Tibial nerve (tissue), 4 donors: ENCODE results near the gene RASSF1. TPM values are rescaled to one million over a fixed set of nuclear protein-coding genes. Genes with fewer than 3 reads are reported as not detected.
A peak's percentile ranks its signal among the peaks of the same experiment; 100 is the strongest.

Source experiments
- DNase-seq, 2 donors: peaks; one replicate each; pipeline ENCODE4 v3.0.0-alpha.2; 2019; ENCODE audit warnings: low spot score in 2 of 2
- H3K27ac ChIP-seq, 4 donors: fragments of 200-600 bp; sonication (generic) in 3 of 4; one replicate each; pipeline ENCODE4 v1.5.1; 2017 to 2019; ENCODE audit warnings: mild to moderate bottlenecking in 1 of 4
- H3K27me3 ChIP-seq, 2 donors: fragments of 200-600 bp; sonication (generic) in 1 of 2; one replicate each; pipeline versions ENCODE4 v1.5.1 to v1.6.0; 2017 to 2019
- H3K36me3 ChIP-seq, 3 donors: fragments of 200-600 bp; sonication (generic); one replicate each; pipeline ENCODE4 v1.5.1; 2018 to 2019
- H3K4me1 ChIP-seq, 4 donors: fragments of 200-600 bp; sonication (generic) in 3 of 4; one replicate each; pipeline ENCODE4 v1.5.1; 2017 to 2019
- H3K4me3 ChIP-seq, 4 donors: fragments of 200-600 bp; sonication (generic) in 3 of 4; one replicate each; pipeline ENCODE4 v1.5.1; 2017 to 2019; ENCODE audit warnings: mild to moderate bottlenecking in 1 of 4, moderate library complexity in 1 of 4
- H3K9me3 ChIP-seq, 4 donors: fragments of 200-600 bp; sonication (generic) in 3 of 4; one replicate each; pipeline ENCODE4 v1.5.1; 2017 to 2019
- EP300 ChIP-seq, 2 donors: sonication (generic); formaldehyde crosslinking; IDR thresholded peaks; one replicate each; pipeline ENCODE4 v1.6.1; 2017; ENCODE audit warnings: antibody characterized with exemption in 2 of 2, mild to moderate bottlenecking in 1 of 2
- POLR2A ChIP-seq, 2 donors: fragments of 450-650 bp; IDR thresholded peaks; one replicate each; pipeline ENCODE4 v1.6.1; 2017; ENCODE audit warnings: antibody characterized with exemption in 2 of 2, mild to moderate bottlenecking in 2 of 2, moderate library complexity in 2 of 2
- WGBS, 2 donors: methylation state at CpG; one replicate each; pipeline ENCODE4 v1.1.5; 2018; 5-methylcytosine and 5-hydroxymethylcytosine counted together
- total RNA-seq, 4 donors: library from RNA; depleted of rRNA; stranded (reverse); fragments of >200 nt; gene quantifications; one replicate each; pipeline ENCODE4 v1.1.0, GENCODE V29; 2016
- TF ChIP-seq, protein P1 (sequence below), 5 experiments: fragments of 200-600 bp in 3 of 5; fragments of 450-650 bp in 2 of 5; sonication (generic) in 3 of 5; IDR thresholded peaks; one replicate each; pipeline ENCODE4 v1.5.1; 2016 to 2019; ENCODE audit warnings: antibody characterized with exemption in 5 of 5, mild to moderate bottlenecking in 3 of 5, moderate library complexity in 2 of 5

The RASSF1 gene
- total RNA-seq, 4 donors from 2014 or later, result 77.4 to 99.0 (median 82.6) TPM

GRCh38 chr3:50347187-50347813, 6.7 kb upstream of the RASSF1 start:
- DNase-seq, result peak in 1 of 2 donors; percentile 62
- Histone ChIP-seq H3K9me3 (no peaks in the 10 kb centered on the region), H3K4me1 (peaks cover 0 to 59% (median 22%) of the 10 kb centered on the region in 4 donors), H3K27ac (peak overlapping the region in 1 of 4 donors; percentile 2), H3K36me3 (peaks cover 0 to 22% (median 0%) of the 10 kb centered on the region in 3 donors), H3K27me3 (no peaks in the 10 kb centered on the region), H3K4me3 (no peak overlapping the region)
- 10 to 21% methylated on average over 11 to 14 of the region's 14 CpGs for WGBS, 2 donors
- TF ChIP-seq, protein P1, sequence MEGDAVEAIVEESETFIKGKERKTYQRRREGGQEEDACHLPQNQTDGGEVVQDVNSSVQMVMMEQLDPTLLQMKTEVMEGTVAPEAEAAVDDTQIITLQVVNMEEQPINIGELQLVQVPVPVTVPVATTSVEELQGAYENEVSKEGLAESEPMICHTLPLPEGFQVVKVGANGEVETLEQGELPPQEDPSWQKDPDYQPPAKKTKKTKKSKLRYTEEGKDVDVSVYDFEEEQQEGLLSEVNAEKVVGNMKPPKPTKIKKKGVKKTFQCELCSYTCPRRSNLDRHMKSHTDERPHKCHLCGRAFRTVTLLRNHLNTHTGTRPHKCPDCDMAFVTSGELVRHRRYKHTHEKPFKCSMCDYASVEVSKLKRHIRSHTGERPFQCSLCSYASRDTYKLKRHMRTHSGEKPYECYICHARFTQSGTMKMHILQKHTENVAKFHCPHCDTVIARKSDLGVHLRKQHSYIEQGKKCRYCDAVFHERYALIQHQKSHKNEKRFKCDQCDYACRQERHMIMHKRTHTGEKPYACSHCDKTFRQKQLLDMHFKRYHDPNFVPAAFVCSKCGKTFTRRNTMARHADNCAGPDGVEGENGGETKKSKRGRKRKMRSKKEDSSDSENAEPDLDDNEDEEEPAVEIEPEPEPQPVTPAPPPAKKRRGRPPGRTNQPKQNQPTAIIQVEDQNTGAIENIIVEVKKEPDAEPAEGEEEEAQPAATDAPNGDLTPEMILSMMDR (IDR thresholded peaks at IDR 0.05), result peak; percentile 48 to 63 (median 52)
- TF ChIP-seq POLR2A (IDR thresholded peaks at IDR 0.05), result no peak
- TF ChIP-seq EP300 (IDR thresholded peaks at IDR 0.05), result no peak

- Histone ChIP-seq H3K36me3 (peaks cover 0 to 22% (median 0%) of the 10 kb centered on the region in 3 donors), H3K4me3 (peak within 1 kb of the TSS; percentile 12 to 48 (median 38)), H3K27me3 (no peaks in the 10 kb centered on the region), H3K9me3 (no peaks in the 10 kb centered on the region), H3K4me1 (peaks cover 0 to 64% (median 21%) of the 10 kb centered on the region in 4 donors), H3K27ac (peak within 1 kb of the TSS in 1 of 4 donors; percentile 21)
- WGBS, 2 donors, result 10 to 17% methylated on average over 27 to 43 of the region's 45 CpGs
- TF ChIP-seq EP300 (IDR thresholded peaks at IDR 0.05) (no peak), POLR2A (IDR thresholded peaks at IDR 0.05) (no peak)
- TF ChIP-seq, protein P1 (IDR thresholded peaks at IDR 0.05), result no peak
- no peak for DNase-seq
Measured at GRCh38 chr3:50345586-50346234, 5.1 kb upstream of the RASSF1 start, which contains the start of gene ZMYND10. Gene ZMYND10, minus strand, starts transcription at chr3:50345732. Its CDS starts 153 bp downstream, at chr3:50345579.

DNA sequence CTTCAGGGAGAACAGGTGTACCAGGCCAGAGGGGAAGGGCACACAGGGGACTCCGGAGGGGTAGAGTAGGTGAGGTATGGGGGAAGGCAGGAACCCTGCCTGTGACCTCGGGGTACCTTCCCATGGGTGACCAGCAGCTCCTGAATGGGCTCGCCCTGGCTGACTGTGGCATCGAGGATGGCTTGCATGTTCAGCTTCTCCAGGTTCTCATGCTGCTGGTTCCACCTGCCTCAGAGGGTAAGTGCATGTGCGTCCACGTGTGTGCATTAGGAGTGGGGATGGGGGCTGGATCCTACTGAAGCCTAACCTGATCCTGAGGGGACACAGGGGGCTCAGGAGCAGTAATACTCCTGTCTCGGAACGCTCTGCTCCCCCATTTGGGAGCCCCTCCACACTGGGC, 4.4 kb upstream of the RASSF1 start:
- Histone ChIP-seq H3K36me3 (peaks cover 0 to 22% (median 0%) of the 10 kb centered on the region in 3 donors), H3K4me3 (peak overlapping the region in 1 of 4 donors; percentile 48), H3K27ac (peak overlapping the region in 1 of 4 donors; percentile 21), H3K9me3 (no peaks in the 10 kb centered on the region), H3K4me1 (peaks cover 0 to 67% (median 19%) of the 10 kb centered on the region in 4 donors), H3K27me3 (no peaks in the 10 kb centered on the region)
- no peak for TF ChIP-seq POLR2A (IDR thresholded peaks at IDR 0.05)
- DNase-seq, result no peak
- 68 to 77% methylated on average over 8 of the region's 8 CpGs for WGBS, 2 donors

DNA sequence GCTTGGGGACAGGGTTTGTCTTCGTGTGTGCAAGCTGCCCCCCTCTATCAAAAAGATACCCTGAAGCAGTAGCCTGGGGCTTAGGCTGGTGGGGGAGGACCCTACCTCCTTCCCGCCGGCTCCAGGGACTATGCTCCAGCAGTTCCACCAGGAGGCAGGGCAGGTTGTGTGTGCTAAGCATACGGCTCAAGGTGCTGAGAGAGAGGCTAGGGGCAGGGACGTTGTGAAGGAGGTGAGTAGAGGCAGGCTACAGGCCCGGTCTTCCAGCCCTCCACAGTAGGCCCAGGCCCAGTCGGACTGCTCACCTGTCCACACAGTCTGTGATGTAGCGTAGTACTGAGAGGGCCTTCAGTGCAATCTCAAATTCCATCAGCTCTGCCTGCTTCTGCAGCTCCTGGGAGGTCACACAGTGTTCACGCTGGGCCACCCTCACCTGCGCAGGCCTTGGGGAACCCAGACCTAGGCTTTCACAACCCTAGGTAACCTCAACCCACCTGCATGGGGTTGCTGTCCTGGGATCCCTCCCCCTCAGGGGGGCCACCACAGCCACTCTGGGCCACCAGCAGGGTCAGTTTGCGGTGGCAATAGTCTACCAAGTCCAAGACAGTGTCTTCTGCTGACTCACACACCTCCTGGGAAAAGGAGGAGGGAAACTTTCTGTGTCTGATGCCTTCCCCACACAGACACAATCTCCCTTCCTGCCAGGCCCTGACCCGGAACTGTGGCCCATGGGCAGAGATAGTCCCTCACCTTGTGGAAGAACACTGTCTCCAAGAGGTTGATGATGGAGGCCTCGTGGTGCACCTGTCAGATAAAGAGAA, 2.4 kb upstream of the RASSF1 start:
- no peak overlapping the region for H3K27ac ChIP-seq
- H3K4me3 ChIP-seq, result no peak overlapping the region
- no peaks in the 10 kb centered on the region for H3K9me3 ChIP-seq
- WGBS, 2 donors, result 78 to 79% methylated on average over 13 of the region's 13 CpGs
- TF ChIP-seq EP300 (IDR thresholded peaks at IDR 0.05) (no peak), POLR2A (IDR thresholded peaks at IDR 0.05) (no peak)
- TF ChIP-seq, protein P1 (IDR thresholded peaks at IDR 0.05), result no peak
- peaks cover 0 to 69% (median 27%) of the 10 kb centered on the region in 4 donors for H3K4me1 ChIP-seq
- no peak for DNase-seq
- peaks cover 0 to 7% (median 0%) of the 10 kb centered on the region in 3 donors for H3K36me3 ChIP-seq
- H3K27me3 ChIP-seq, result no peaks in the 10 kb centered on the region

GRCh38 chr3:50341996-50342650, 1.5 kb upstream of the RASSF1 start:
- TF ChIP-seq EP300 (IDR thresholded peaks at IDR 0.05) (no peak), POLR2A (IDR thresholded peaks at IDR 0.05) (no peak)
- TF ChIP-seq, protein P1 (IDR thresholded peaks at IDR 0.05), result no peak
- Histone ChIP-seq H3K4me3 (peak overlapping the region in 1 of 4 donors; percentile 68), H3K27me3 (no peaks in the 10 kb centered on the region), H3K27ac (peak overlapping the region in 1 of 4 donors; percentile 98), H3K4me1 (peaks cover 0 to 66% (median 30%) of the 10 kb centered on the region in 4 donors), H3K9me3 (no peaks in the 10 kb centered on the region), H3K36me3 (no peaks in the 10 kb centered on the region)
- DNase-seq, result no peak
- 84 to 87% methylated on average over 13 of the region's 13 CpGs for WGBS, 2 donors
